Panc1 (cell line): ENCODE results near the gene ALKBH7. TPM values are rescaled to one million over a fixed set of nuclear protein-coding genes. Genes with fewer than 3 reads are reported as not detected.

Source experiments
- ATAC-seq: fragments of 200-7000 bp; cut with Tn5 transposase; 2 replicates; pipeline ENCODE4 v1.9.1; 2020; ENCODE audit warnings: mild to moderate bottlenecking, moderate library complexity
- BruUV-seq: library from RNA; stranded (reverse); fragments of 400-500 nt; replicated peaks from 2 replicates; lab custom pipeline; 2021; lab: Mats Ljungman, UMichigan
- CTCF ChIA-PET: fragments of 300-600 bp; sonication (Branson Sonifier 250); formaldehyde crosslinking; loops from one replicate; lab custom pipeline; 2022; ENCODE audit warnings: antibody characterized with exemption; lab: Charles Lee
- POLR2A ChIA-PET: fragments of 300-600 bp; sonication (Branson Sonifier 250); formaldehyde crosslinking; loops from one replicate; lab custom pipeline; 2022; ENCODE audit warnings: antibody characterized with exemption; lab: Charles Lee
- DNase-seq: peaks from one replicate; pipeline ENCODE4 v3.0.0-alpha.2; 2010; ENCODE audit warnings: low read depth, low spot score
- H3K27ac ChIP-seq: 2 replicates; pipeline ENCODE4 v1.5.1; 2011; ENCODE audit warnings: mild to moderate bottlenecking, low read length, inconsistent platforms
- H3K27me3 ChIP-seq: fragments of 200-500 bp; sonication (Bioruptor generic); 2 replicates; pipeline ENCODE4 v1.6.0; 2014; ENCODE audit warnings: low read length, inconsistent platforms; ENCODE audit not compliant: control insufficient read depth, insufficient read depth
- H3K36me3 ChIP-seq: fragments of 200-500 bp; sonication (Bioruptor generic); 2 replicates; pipeline ENCODE4 v1.5.1; 2014; ENCODE audit warnings: inconsistent platforms, mild to moderate bottlenecking, low read length, moderate library complexity; ENCODE audit not compliant: control insufficient read depth, insufficient read depth
- H3K4me1 ChIP-seq: 2 replicates; pipeline ENCODE4 v1.5.1; 2011; ENCODE audit warnings: inconsistent platforms, mild to moderate bottlenecking, low read length, moderate library complexity; ENCODE audit not compliant: control insufficient read depth, insufficient read depth
- H3K4me3 ChIP-seq, 2 experiments: 2 replicates each; pipeline ENCODE4 v1.5.1; 2011 to 2012; ENCODE audit warnings: low read depth in 2 of 2, low read length in 2 of 2, mild to moderate bottlenecking in 2 of 2, inconsistent platforms in 1 of 2, moderate library complexity in 1 of 2
- H3K9me3 ChIP-seq: fragments of 200-500 bp; sonication (Bioruptor generic); 2 replicates; pipeline ENCODE4 v1.5.1; 2014; ENCODE audit warnings: low read depth, mild to moderate bottlenecking, inconsistent platforms, low read length, moderate library complexity; ENCODE audit not compliant: control insufficient read depth, insufficient read depth
- POLR2AphosphoS5 ChIP-seq: IDR thresholded peaks from 2 replicates; pipeline ENCODE4 v1.6.1; 2012; ENCODE audit warnings: mild to moderate bottlenecking, low read depth, low read length, moderate library complexity
- SIN3A ChIP-seq: IDR thresholded peaks from 2 replicates; pipeline ENCODE4 v1.6.1; 2012; ENCODE audit warnings: low read depth, mild to moderate bottlenecking, low read length, moderate library complexity, borderline replicate concordance; ENCODE audit not compliant: insufficient read depth
- in situ Hi-C: cut with HindIII; loops from 2 replicates; pipeline ENCODE4 v1.10.0; 2016; ENCODE audit warnings: low sequenced_read_pairs, low pct_unique_long_range_greater_than_20kb
- intact Hi-C: fragments of 100-400 bp; cut with micrococcal nuclease; formaldehyde crosslinking; loops from one replicate; pipeline ENCODE4 v1.10.0; 2022; ENCODE audit not compliant: unreplicated experiment
- total RNA-seq: library from RNA; stranded (reverse); gene quantifications from one replicate; pipeline ENCODE4 v1.2.1, GENCODE V29; 2021; ENCODE audit not compliant: unreplicated experiment
- TF ChIP-seq, protein P1 (sequence below), 2 experiments: IDR thresholded peaks; 2 replicates each; pipeline ENCODE4 v1.6.1; 2011 to 2012; ENCODE audit warnings: low read depth in 2 of 2, control low read depth in 1 of 2, low read length in 1 of 2, mild to moderate bottlenecking in 1 of 2, moderate library complexity in 1 of 2; ENCODE audit not compliant: insufficient read depth in 1 of 2
- TF ChIP-seq, protein P2 (sequence below): fragments of 450-650 bp; IDR thresholded peaks from 2 replicates; pipeline ENCODE4 v1.5.1; 2017; ENCODE audit warnings: mild to moderate bottlenecking

Gene ALKBH7
- total RNA-seq, 1 experiment from 2014 or later: 65.0 TPM

DNA sequence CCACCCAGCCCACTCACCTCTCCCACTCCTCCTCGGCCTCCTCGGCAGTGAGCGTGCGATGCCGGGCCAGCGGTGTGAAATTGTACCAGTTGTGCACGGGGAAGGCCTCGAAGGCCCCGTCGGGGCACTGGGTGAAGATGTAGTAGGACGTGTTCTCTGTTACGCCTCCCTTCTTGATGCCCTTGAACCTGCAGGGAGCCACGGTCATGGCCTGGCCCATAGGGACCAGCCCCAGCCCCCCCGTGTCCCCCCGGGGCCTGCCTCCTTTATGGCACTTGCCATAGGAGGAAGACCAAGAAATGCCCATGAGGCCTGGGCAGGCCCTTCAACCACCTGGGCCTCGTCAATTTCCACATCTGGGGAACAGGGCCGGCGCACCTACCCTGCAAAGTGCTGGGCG lies 14.8 kb downstream of the ALKBH7 start:
- TF ChIP-seq, protein P1, sequence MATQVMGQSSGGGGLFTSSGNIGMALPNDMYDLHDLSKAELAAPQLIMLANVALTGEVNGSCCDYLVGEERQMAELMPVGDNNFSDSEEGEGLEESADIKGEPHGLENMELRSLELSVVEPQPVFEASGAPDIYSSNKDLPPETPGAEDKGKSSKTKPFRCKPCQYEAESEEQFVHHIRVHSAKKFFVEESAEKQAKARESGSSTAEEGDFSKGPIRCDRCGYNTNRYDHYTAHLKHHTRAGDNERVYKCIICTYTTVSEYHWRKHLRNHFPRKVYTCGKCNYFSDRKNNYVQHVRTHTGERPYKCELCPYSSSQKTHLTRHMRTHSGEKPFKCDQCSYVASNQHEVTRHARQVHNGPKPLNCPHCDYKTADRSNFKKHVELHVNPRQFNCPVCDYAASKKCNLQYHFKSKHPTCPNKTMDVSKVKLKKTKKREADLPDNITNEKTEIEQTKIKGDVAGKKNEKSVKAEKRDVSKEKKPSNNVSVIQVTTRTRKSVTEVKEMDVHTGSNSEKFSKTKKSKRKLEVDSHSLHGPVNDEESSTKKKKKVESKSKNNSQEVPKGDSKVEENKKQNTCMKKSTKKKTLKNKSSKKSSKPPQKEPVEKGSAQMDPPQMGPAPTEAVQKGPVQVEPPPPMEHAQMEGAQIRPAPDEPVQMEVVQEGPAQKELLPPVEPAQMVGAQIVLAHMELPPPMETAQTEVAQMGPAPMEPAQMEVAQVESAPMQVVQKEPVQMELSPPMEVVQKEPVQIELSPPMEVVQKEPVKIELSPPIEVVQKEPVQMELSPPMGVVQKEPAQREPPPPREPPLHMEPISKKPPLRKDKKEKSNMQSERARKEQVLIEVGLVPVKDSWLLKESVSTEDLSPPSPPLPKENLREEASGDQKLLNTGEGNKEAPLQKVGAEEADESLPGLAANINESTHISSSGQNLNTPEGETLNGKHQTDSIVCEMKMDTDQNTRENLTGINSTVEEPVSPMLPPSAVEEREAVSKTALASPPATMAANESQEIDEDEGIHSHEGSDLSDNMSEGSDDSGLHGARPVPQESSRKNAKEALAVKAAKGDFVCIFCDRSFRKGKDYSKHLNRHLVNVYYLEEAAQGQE (IDR thresholded peaks at IDR 0.05; ENCODE audit: insufficient read depth in 1 of 2, low read depth in 2 of 2, low read length in 1 of 2): no peak
- TF ChIP-seq POLR2AphosphoS5: no peak
- TF ChIP-seq, protein P2, sequence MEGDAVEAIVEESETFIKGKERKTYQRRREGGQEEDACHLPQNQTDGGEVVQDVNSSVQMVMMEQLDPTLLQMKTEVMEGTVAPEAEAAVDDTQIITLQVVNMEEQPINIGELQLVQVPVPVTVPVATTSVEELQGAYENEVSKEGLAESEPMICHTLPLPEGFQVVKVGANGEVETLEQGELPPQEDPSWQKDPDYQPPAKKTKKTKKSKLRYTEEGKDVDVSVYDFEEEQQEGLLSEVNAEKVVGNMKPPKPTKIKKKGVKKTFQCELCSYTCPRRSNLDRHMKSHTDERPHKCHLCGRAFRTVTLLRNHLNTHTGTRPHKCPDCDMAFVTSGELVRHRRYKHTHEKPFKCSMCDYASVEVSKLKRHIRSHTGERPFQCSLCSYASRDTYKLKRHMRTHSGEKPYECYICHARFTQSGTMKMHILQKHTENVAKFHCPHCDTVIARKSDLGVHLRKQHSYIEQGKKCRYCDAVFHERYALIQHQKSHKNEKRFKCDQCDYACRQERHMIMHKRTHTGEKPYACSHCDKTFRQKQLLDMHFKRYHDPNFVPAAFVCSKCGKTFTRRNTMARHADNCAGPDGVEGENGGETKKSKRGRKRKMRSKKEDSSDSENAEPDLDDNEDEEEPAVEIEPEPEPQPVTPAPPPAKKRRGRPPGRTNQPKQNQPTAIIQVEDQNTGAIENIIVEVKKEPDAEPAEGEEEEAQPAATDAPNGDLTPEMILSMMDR: no peak
- TF ChIP-seq SIN3A: no peak
- no peak overlapping the region for H3K27ac ChIP-seq
- H3K27me3 ChIP-seq: no peaks in the 10 kb centered on the region
- ChIA-PET CTCF (no interaction called here), POLR2A (no interaction called here)
- in situ Hi-C loops: no loop called here
- DNase-seq (no peak), ATAC-seq (no peak)
- intact Hi-C loops: no loop called here
- H3K4me1 ChIP-seq: peaks cover 4% of the 10 kb centered on the region; the same call in 1 of the 2 replicates
- H3K9me3 ChIP-seq: no peaks in the 10 kb centered on the region
- H3K36me3 ChIP-seq: peaks cover under 1% of the 10 kb centered on the region
- no TSS peak for BruUV-seq
- no peak overlapping the region for H3K4me3 ChIP-seq

DNA sequence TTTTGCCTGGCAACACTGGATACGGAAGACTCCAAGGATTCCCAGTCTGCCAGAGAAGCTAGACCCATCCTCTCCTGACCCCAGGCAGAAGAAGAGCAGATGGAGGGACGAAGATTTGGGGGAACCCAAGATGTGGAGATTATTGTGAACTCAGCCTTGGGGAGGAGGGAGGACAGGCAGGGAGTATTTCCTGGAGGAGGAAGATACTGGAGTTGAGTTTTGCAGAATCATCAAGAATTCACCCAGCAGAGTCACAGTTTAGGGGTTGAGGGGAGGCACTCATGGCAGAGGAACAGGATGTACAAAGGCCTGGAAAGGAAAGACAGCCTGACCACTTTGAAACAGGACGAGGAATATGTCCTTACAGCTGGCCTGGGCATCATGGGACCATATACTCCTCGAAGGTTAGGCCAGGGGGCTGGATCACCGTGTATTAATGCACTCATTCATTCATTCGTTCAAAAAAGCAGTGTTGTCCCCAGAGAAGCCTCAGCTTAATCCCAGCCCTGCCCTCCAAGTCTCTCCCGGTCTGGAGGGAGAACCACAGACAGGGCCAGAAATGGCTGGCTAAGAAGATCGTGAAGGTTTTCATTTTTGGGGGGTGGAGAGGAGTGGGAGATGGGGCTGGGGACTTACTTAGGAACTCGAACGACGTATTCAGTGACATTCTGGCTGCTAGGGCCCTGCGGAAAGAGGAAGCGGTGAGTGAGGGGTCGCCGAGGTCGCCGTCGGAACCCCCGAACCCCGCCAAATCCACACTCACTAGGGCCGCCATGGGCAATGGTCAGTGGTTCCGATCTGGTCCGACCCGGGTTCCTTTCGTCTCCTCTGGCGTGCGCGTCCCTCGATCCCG lies 19.9 kb downstream of the ALKBH7 start:
- Histone ChIP-seq H3K27ac (peak overlapping the region; percentile 93), H3K9me3 (no peaks in the 10 kb centered on the region), H3K4me3 (peak overlapping the region; percentile 80 to 94), H3K4me1 (peaks cover 7% of the 10 kb centered on the region; the same call in 1 of the 2 replicates), H3K27me3 (no peaks in the 10 kb centered on the region), H3K36me3 (peaks cover 6% of the 10 kb centered on the region)
- ATAC-seq (no peak; the same call in 1 of the 2 replicates), DNase-seq (no peak)
- POLR2A ChIA-PET: no interaction called here
- intact Hi-C loops (no loop called here), in situ Hi-C loops (no loop called here)
- TF ChIP-seq, protein P1 (IDR thresholded peaks at IDR 0.05; ENCODE audit: insufficient read depth in 1 of 2, low read depth in 2 of 2, low read length in 1 of 2): no peak
- BruUV-seq: TSS peak; percentile 86
- CTCF ChIA-PET: interaction anchor here (0.6 kb wide), 1 partner anchor 414 kb away, joined by 3 read pairs; the partner anchor contains the start of gene RANBP3
